Measurements from ENCODE around the gene BDKRB2. TPM values are rescaled to one million over a fixed set of nuclear protein-coding genes. Genes with fewer than 3 reads are reported as not detected.

The BDKRB2 gene
- total and polyA plus RNA-seq, 12 donors: 0.18 to 6.8 (median 1.6) TPM

DNA sequence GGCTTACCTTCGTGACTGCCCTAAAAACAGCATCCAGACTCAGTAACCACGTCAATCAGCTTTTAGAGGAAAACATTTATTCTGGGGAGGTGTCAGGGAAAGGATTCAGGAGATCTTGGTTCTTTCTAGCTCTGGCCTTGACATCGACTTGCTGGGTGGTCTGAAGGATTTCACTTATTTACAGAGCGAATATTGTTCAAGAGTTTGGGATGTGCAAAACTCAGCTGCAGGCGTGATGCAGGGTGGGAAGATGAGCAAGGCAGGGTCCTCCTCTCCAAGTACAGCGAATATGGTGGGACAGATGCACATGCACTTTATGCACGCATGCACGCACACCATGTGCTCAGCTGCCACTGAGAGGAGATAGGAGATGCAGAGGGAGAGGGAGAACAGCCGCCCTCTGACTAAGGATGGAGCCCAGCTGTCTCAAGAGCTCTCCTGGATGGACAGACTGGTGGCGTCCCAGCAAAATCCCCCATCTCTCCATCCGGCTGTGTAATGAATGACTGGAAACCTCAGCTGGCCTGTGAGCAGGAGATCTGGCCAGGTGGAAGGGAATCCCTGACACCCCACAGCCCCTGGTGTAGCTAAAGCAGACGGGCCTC is 27.0 kb downstream of the BDKRB2 start:
- no peak overlapping the region for H3K27ac ChIP-seq
- TF ChIP-seq POLR2A (IDR thresholded peaks at IDR 0.05): no peak
- TF ChIP-seq CTCF (IDR thresholded peaks at IDR 0.05): no peak

DNA sequence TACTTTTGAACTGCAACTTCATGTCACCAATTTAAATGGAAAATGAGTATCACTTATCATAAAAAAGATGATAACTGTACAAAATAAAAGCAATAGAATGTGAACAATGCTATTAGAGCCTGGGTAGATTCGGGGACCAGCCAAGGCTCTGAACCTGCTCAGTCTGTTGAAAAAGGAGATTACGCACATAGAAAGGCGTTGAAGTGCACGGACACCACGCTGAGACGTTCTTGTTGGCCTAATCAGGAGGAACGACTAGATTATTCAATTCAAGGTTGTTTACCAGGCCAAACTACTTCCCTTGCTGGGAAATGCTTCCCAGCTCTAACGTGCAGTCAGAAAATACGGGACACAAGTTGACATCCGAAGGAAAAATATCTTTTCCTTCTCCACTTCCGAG is 27.9 kb downstream of the BDKRB2 start:
- H3K27ac ChIP-seq: no peak overlapping the region
- no peak for TF ChIP-seq CTCF (IDR thresholded peaks at IDR 0.05)
- TF ChIP-seq POLR2A (IDR thresholded peaks at IDR 0.05): no peak
- intact Hi-C loops (cut with DNase I): no loop called here

More for the DNA sequence above, 27.0 kb downstream of the BDKRB2 start:
- Histone ChIP-seq H3K27me3 (no peaks in the 10 kb centered on the region), H3K4me1 (replicated peaks in 1 of 2) (no peaks in the 10 kb centered on the region), H3K36me3 (replicated peaks in 1 of 2) (no peaks in the 10 kb centered on the region), H3K9me3 (replicated peaks in 1 of 3) (no peaks in the 10 kb centered on the region), H3K4me3 (no peak overlapping the region)
- no peak for DNase-seq
- intact Hi-C loops (cut with DNase I): no loop called here
- 72 to 87% (median 78%) methylated on average over 10 to 12 of the region's 12 CpGs for WGBS, 4 donors

DNA sequence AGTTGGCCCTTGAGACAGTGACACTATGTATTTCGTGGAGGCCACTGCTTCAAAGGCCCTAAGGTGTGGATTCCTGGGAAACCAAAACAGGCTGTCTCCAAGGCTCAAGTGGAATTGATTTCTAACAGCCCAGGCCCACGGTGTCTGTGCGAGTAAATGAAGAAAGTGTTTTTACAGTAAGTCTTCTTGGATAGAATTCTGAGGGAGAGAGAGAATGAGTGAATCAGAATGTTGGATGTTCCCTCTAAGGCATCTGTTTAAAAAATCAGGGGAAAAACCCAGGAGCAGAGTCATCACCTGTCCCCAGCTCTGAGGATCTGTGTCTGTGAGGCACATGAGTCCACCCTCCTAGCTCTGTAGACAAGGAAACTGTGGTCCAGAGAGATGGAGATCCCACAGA is 29.0 kb downstream of the BDKRB2 start:
- Histone ChIP-seq H3K36me3 (replicated peaks in 1 of 2) (no peaks in the 10 kb centered on the region), H3K4me3 (no peak overlapping the region), H3K27ac (no peak overlapping the region), H3K27me3 (no peaks in the 10 kb centered on the region), H3K4me1 (replicated peaks in 1 of 2) (no peaks in the 10 kb centered on the region), H3K9me3 (replicated peaks in 1 of 3) (no peaks in the 10 kb centered on the region)
- no peak for DNase-seq
- 60 to 71% (median 66%) methylated on average over 3 of the region's 3 CpGs for WGBS, 4 donors
- intact Hi-C loops (cut with DNase I): no loop called here
- no peak for TF ChIP-seq CTCF (IDR thresholded peaks at IDR 0.05)
- no peak for TF ChIP-seq POLR2A (IDR thresholded peaks at IDR 0.05)

More for the DNA sequence above, 27.9 kb downstream of the BDKRB2 start:
- WGBS, 4 donors: 77 to 81% (median 78%) methylated on average over 11 of the region's 11 CpGs
- Histone ChIP-seq H3K4me1 (replicated peaks in 1 of 2) (no peaks in the 10 kb centered on the region), H3K9me3 (replicated peaks in 1 of 3) (no peaks in the 10 kb centered on the region), H3K27me3 (no peaks in the 10 kb centered on the region), H3K4me3 (no peak overlapping the region), H3K36me3 (replicated peaks in 1 of 2) (no peaks in the 10 kb centered on the region)
- DNase-seq: no peak

- 74 to 76% (median 75%) methylated on average over 4 of the region's 4 CpGs for WGBS, 4 donors
- Histone ChIP-seq H3K36me3 (replicated peaks in 1 of 2) (no peaks in the 10 kb centered on the region), H3K27ac (no peak overlapping the region), H3K4me1 (replicated peaks in 1 of 2) (no peaks in the 10 kb centered on the region), H3K27me3 (no peaks in the 10 kb centered on the region), H3K9me3 (replicated peaks in 1 of 3) (no peaks in the 10 kb centered on the region), H3K4me3 (no peak overlapping the region)
- intact Hi-C loops (cut with DNase I): no loop called here
- DNase-seq: no peak
- no peak for TF ChIP-seq POLR2A (IDR thresholded peaks at IDR 0.05)
- TF ChIP-seq CTCF (IDR thresholded peaks at IDR 0.05): no peak
These were observed 30.8 kb downstream of the BDKRB2 start for GRCh38 chr14:96235426-96235825.

Measured in adrenal gland (tissue), 12 donors.